Activated CD8-positive, alpha-beta memory T cell treated with anti-CD3 and anti-CD28 coated beads for 36 hours (primary cell): ENCODE results near the gene KRT31. TPM values are rescaled to one million over a fixed set of nuclear protein-coding genes. Genes with fewer than 3 reads are reported as not detected.
"Not testable (repeated sequence)": the region's sequence is repeated elsewhere in the genome, so short reads cannot be mapped to it uniquely, and the experiment has no call there.

Experiments
- CTCF ChIA-PET: fragments of 350-600 bp; sonication (Branson Sonifier 250); formaldehyde crosslinking; loops from one replicate; lab custom pipeline; 2021; ENCODE audit warnings: antibody characterized with exemption; lab: Charles Lee
- POLR2A ChIA-PET: fragments of 350-600 bp; sonication (Branson Sonifier 250); formaldehyde crosslinking; loops from one replicate; lab custom pipeline; 2021; ENCODE audit warnings: antibody characterized with exemption; lab: Charles Lee
- total RNA-seq, 2 experiments: library from RNA; stranded (reverse); gene quantifications; one replicate each; pipeline ENCODE4 v1.2.3, GENCODE V29; 2021

The KRT31 gene
- total RNA-seq, 2 experiments from 2014 or later = not detected

DNA sequence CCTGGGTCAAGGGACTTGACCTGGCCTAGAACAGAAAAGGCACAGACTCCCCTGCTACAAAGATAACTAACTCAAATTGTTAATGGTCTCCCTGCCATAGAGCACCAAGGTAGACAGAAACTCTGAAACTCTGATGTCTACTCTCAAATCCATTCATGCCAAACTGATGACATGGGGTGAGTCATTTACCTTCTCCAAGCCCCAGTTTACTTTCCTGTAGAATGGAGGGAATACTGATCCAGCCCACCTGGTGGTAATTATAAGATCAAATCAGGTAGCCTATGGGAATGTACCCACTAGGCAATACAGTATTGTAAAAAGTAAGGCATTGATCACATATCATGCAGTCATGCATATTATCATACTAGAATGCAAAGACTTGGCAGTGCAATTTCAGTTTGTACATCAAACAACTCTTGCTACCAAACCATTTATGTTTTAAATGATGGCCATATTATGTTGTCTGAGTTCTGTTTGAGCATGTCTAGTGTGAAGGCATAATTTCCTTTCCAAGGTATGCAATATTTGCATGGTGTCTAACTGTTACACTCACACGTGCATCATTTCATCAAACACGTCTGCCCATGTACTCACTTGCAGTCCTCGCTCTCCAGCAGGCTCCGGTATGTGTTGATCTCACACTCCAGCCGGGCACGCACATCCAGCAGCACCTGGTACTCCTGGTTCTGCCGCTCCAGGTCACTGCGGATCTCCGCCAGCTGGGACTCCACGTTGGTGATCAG lies 3.0 kb downstream of the KRT31 start:
- ChIA-PET POLR2A (no interaction called here), CTCF (no interaction called here)

DNA sequence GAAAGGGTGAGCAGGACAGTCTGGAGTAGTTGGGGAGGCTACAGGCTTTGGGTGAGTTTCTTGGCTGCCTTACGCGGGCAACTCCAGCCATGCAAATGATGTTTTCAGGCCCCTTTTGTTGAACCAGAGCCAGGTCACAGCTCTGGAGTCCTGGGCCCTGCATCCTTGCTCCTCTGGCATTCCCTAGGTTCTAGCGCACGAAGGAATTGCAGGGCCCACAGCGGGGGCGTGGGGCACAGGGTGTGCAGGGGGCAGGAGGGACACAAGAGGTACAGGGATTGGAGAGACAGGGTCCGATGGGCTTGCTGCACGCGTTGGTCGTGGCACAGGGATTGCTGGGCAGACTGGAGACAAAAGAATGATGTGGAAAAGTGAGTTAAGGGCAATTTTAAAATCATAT lies 3.6 kb downstream of the KRT31 start:
- ChIA-PET POLR2A (no interaction called here), CTCF (no interaction called here)

DNA sequence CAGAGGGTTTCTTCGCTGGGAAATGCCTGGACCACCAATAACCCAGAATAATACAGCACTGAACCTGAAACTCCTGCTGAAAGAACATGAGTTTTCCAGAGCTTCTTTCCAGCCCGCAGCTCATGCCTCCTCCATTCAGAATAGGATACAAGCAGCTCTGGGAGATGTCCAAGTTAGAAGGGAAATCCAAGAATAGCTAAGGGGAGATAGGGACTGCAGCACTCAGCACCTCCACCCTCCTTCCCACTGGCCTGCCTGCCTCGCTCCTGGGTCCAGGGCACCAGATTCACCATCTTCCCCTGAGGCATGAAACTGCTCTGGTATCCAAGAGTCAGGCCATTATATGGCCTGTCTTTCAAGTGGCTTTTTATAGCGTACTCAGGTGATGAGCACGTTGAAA lies 4.1 kb downstream of the KRT31 start:
- ChIA-PET CTCF (no interaction called here), POLR2A (no interaction called here)

DNA sequence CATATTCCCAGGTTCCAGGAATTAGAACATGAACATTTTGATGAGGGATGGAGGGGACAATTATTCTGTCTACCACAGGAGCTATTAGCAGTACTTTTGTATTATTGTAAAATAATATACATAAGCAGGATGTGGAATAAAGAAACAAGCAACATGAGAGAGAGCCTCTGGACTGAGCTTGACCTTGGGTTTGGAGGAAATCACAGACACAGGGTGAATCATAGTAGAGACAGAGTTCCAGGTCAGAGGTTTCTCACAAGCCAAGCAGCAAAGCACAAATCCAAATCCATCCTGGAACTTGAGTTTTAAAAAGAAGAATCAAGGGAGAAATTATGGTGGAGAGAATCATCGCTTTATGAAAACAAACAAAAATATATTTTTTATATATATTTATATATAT lies 5.1 kb downstream of the KRT31 start:
- ChIA-PET POLR2A (no interaction called here), CTCF (no interaction called here)

DNA sequence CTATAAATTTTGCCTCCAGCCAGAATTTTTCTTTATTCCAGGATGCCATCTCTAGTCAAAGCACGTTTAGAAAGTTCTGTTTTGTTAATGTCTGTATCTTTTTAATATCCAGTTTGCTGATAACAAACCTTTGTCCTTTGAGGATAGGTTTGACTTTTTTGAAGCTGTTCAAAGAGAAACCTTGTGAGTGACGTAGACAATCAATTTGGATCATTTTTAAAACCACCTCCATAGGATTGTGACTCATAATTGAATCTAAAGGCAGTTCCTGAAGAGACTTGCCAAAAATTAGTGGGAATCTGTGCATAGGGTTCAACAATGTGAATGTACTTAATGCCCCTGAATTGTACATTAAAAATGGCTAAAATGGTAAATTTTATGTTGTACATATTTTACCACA lies 5.9 kb downstream of the KRT31 start:
- ChIA-PET CTCF (no interaction called here), POLR2A (no interaction called here)

DNA sequence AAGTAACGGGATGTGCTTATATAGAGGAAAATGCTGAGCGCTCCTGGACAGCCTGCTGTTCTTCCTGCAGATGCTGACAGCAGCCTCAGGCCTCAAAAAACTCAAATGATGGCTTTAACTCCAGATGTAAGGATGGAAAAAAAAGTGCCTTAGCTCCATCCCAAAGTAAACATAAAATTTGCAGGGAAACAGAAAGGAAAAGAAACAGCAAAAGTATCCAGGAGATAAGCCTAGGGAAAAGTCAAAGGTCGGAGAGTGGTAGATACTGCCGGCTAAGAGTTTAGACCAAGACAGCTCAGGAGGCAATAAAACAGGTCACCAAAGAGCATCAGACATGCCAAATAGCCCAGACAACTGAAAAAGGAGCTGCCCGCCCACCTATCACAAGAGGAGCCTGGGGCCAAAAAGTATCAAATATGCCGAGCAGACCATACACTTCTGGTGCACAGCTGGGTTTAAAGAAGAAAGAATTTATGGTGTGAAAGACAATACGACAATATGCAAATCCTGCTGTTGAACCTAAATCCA lies 6.9 kb downstream of the KRT31 start:
- ChIA-PET POLR2A (interaction anchor here (0.6 kb wide), 1 partner anchor 900 kb away, joined by 3 read pairs; no protein-coding TSS in a partner anchor), CTCF (interaction anchor here (1.1 kb wide), 1 partner anchor 17 kb away, joined by 3 read pairs; no protein-coding TSS in a partner anchor)

DNA sequence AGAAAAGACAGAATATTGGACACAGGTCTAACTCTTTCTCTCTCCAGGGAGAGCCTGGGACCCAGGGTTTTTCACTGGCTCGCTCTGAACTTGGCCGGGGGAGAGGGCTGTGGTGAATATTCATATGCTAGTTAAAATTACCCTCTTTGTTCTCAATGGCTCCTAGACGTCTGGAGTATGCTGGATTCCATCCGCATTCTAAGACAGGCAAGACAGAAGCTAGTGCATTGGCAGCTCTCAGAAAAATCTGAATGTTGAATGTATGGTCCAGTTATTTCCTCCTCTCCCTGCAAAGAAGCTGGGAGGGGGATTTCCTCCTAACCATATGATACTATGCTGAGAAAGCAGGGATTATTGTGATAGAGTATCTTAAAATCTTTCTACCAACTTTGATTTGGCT lies 9.7 kb downstream of the KRT31 start:
- ChIA-PET CTCF (no interaction called here), POLR2A (no interaction called here)

DNA sequence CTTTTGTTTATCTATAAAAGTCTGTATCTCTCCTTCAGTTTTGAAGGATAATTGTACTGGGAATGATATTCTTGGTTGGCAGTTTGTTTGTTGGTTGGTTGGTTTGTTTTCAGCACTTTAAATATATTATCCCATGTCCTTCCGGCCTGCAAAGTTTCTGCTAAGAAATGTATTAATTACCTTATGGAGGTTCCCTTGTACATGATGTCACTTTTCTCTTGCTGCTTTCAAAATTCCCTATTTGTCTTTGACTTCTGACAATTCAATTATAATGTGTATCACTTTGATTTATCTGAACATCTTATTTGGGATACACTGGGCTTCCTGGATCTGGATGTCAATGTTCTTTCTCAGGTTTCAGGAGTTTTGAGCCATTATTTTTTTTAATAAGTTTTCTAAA lies 11.2 kb downstream of the KRT31 start:
- ChIA-PET CTCF (no interaction called here), POLR2A (no interaction called here)

DNA sequence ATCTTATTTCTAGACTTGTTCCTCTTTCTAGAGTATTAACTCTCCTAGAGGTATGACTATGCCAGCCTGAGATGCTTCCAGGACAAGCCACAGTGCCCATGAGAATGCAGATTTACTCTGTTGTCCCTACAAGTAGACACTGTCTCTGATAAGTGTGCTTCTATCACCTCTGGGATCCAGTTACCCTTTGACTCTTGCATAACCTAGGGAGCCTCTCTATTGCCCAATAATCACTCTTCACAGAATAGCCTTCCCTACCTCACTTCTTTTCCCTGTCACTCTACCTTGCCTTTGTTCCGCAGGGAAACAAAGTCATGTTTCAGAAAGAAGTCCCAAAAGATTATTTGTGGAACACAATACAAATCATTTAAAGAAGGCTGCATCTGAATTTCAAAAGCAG lies 13.7 kb downstream of the KRT31 start:
- ChIA-PET POLR2A (no interaction called here), CTCF (no interaction called here)

DNA sequence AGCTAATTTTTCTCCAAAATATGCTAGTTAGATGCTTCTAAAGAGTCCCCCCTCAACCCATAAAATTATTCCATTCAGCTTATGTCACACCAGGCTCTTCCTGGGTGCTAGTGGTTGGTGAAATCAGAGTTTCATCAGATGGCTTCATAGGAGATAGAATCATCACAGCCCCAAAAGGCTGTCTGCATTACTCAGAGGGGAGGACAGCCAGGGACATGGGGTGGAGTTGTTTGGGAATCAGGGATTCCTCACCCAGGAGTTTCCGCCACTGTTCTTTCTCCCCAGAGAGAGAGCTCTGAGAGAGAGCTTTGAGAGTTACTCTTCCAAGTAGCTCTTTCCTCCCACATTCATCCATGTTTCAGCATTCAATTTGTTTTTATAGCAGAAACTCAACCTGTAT lies 15.0 kb downstream of the KRT31 start:
- POLR2A ChIA-PET = no interaction called here
- CTCF ChIA-PET = no interaction called here

DNA sequence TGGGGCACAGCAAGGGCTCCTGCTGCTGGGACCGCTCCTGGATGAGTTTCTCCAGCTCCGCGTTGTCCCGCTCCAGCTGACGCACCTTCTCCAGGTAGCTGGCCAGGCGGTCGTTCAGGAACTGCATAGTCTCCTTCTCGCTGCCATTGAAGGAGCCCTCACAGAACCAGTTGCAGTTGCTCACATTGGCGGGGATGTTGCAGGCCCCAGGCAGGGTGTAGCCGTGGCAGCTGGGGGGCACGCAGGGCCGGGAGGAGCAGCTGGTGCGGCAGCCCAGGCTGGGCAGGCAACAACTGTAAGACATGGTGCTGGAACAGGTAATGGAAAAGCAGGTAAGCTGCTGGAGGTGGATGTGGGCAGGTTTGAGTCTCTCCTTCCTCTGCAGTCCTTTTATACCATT lies 15.5 kb downstream of the KRT31 start, which contains the start of gene KRT34:
Gene KRT34 (minus strand): TSS at position 364 of the 400 bp plus-strand sequence. CDS start 60 bp downstream, at position 304.
- POLR2A ChIA-PET = not testable (repeated sequence)
- CTCF ChIA-PET = interaction anchor here (0.6 kb wide), 1 partner anchor 60 kb away, joined by 4 read pairs; no protein-coding TSS in a partner anchor

DNA sequence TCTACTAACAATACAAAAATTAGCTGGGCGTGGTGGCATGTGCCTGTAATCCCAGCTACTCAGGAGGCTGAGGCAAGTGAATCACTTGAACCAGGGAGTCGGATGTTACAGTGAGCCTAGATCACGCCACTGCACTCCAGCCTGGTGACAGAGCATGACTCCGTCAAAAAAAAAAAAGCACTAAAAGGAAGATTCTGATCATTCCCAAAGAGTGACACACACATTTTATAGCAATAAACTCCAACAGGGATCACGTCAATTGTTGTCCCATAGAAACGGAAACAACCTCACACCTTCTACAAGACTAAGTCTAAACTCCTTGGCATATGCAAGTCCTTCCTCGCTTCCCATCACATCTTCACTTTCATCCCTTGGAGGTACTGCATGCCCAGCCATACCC lies 17.3 kb downstream of the KRT31 start:
- POLR2A ChIA-PET, CTCF ChIA-PET: not testable (repeated sequence)

DNA sequence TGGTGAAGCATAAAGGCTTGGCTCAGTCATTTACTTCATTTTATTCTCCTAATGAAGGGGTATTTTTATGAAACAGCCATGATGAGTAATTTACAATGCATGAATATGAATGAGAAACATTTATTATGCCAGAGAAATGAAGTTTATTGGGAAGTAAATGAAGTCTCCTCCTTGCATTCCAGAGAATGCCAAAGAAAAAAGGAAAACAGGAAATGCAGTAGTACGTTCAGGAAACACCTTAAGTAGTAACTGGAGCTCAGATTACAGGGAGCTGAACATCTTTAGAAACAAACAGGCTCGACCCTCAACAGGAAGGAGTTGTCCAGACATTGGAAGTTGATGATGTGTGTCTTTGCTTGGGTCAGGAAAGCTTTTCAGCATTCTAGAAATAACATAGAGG lies 19.9 kb downstream of the KRT31 start:
- ChIA-PET CTCF (no interaction called here), POLR2A (no interaction called here)

DNA sequence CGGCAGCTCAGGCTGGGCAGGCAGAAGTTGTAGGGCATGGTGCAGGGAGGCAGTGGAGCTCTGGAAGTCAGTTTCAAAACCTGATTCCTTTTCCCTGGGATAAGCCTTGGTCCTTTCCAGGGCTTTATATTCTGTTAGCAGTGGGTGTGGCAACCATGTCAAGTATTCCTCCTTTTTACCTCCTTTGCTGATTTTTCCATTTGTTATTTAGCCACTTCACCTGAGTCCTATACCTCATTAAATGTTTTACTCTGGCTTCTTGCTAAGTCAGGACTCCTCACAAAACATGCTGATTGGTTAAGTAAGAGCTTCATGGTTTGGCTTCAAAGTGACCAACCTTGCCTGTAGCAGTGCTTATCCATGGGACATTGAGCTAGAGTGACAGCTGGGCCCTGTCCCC lies 27.7 kb downstream of the KRT31 start, which contains the start of gene KRT33B:
Gene KRT33B (minus strand): TSS at position 101 of the 400 bp plus-strand sequence. CDS start 63 bp downstream, at position 38.
- CTCF ChIA-PET = no interaction called here
- POLR2A ChIA-PET = no interaction called here

DNA sequence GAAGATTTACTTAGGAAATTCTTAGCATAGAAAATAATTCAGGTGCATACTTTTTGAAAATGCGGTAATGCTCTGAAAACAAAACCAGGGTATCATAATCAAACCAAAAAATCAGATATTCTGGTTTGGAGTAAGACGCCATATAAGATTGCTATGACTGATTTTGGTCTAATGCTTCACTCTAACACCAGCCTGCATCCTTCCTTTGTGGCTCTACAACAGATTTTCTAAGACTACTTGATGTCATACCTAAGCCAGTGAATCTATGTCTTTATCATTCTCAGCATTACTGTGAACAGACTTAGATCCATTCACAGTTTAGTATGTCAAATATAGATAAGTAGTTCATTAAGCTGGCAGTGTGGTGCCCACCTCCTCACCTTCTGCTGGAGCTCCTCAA lies 28.4 kb downstream of the KRT31 start:
- ChIA-PET CTCF (no interaction called here), POLR2A (no interaction called here)

DNA sequence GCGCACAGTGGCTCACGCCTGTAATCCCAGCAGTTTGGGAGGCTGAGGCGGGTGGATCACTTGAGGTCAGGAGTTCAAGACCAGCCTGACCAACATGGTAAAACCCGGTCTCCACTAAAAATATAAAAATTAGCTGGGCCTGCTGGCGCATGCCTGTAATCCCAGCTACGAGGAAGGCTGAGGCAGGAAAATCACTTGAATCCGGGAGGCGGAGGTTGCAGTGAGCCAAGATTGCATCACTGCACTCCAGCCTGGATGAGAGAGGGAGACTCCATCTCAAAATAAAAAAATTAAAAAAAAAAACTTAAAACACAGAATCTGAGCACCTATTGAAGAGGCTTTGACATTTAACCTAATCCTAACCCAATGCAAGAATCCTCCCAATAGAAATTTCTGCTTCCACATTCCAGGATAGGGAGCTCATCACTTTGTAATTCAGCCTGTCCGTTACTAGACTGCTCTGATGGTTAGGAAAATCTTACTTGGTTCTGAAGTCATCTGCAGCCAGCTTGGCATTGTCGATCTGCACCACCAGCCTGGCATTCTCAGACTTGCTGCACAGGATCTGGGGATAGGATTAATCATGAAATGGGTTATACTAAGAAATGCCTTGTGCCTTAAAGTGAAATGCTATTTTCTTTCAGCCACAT lies 29.9 kb downstream of the KRT31 start:
- POLR2A ChIA-PET = no interaction called here
- CTCF ChIA-PET = no interaction called here

DNA sequence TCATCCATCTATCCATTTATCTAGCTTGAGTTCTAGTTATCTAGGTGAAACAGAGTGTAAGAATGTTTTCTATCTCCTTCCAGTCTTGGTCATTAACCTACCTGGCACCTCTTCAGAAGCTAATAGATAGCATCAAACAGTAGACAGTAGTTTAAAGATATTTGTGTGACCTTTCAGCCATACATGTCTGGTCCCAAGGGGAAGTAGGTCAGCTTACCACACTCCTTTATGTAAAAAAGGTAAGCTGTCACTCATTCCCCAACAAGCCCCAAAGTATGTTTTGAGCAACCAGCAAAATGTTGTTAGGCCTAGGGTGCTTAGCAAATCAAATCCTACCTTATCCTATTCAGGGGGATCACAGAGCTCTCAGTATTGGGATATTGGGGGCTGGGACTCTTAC lies 31.3 kb downstream of the KRT31 start:
- ChIA-PET CTCF (no interaction called here), POLR2A (interaction anchor here (0.5 kb wide), 1 partner anchor 1877 kb away, joined by 4 read pairs; no protein-coding TSS in a partner anchor)

DNA sequence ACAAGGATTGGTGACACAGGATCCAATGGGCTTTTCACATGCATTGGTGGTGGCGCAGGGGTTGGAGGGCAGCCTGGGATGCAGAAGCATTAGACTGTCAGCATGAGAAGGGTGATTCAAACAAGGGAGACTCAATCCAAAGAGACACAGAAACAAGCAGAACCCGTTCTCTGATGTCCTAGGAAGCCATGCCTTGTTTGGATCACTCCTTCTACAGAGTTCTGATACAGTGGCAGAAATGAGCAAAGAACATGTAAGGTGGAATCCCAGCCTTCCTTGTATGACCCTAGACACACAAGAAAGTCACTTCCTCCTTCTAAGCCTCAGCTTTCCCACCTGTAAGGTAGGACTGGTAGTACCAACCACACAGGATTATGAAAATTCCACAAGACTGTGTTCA lies 33.5 kb downstream of the KRT31 start:
- POLR2A ChIA-PET = no interaction called here
- CTCF ChIA-PET = no interaction called here

DNA sequence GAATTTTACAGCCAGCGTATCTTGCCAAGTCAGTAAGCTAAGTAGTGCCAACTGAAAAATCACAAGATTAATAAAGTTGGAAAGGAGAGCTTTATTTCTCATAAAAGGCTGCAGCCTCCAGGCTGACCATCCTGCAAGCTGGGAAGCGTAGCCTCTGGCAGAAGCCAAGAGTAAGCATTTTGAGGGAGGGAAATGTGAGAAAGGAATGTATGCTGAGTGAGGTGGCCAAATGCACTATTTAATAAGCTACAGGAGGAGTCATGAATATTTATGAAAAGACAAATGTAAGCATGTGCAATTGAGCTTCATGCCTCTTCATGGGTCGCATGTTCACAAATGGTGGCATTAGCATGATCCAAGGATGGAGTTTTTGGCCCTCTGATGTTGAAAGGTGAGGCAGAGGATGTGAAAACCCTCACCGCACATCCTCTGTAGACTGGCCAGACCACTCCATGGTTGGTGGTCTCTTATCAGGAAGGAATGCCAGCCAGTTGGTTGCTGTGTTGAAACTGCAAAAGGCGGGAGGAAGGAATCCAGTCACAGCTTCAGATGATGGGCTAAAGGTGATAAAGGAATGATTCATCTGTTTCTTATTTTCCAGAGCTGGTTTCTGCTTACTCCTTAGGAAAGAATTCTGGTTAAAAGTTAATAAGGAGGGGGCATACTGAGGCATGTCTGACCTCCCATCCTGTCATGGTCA lies 37.0 kb downstream of the KRT31 start:
- CTCF ChIA-PET = interaction anchor here (0.9 kb wide), 1 partner anchor 10 kb away, joined by 3 read pairs; no protein-coding TSS in a partner anchor
- POLR2A ChIA-PET = interaction anchor here (0.5 kb wide), 1 partner anchor 1061 kb away, joined by 4 read pairs; no protein-coding TSS in a partner anchor

DNA sequence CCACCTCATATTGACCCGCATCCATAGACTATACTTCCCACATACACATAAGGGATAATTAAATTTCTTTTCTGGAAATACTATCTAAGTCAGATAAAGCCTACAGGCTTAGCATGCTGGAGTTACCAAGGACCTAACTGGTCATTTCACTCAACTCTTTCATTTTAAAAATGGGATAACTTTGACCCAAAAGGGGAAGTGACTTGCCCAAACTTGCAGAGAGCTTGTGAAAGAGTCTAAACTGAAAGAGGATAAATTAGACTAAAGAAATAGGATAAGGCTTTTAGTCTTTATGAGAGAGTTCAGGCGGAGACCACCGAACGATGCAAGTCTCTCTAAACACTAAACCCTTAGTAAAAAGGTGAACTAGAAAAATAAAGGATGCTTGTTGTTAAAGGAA lies 42.9 kb downstream of the KRT31 start:
- ChIA-PET CTCF (no interaction called here), POLR2A (no interaction called here)
